Kidney (tissue), 14 donors: ENCODE measurements around the gene DBNL. TPM values are rescaled to one million over a fixed set of nuclear protein-coding genes. Genes with fewer than 3 reads are reported as not detected.

Source experiments
- DNase-seq, 5 donors: peaks; one replicate each; pipeline ENCODE4 v3.0.0-alpha.2; 2013 to 2020
- FAIRE-seq: peaks from 2 replicates; lab custom pipeline; 2012; peaks lifted over from hg19 to GRCh38; lab: Jason Lieb, UNC
- H3K27ac ChIP-seq, 2 donors: one replicate each; pipeline ENCODE4 v1.7.0; 2013; ENCODE audit warnings: low read depth in 2 of 2, low read length in 2 of 2, inconsistent platforms in 1 of 2
- H3K27me3 ChIP-seq: one replicate; pipeline ENCODE4 v1.7.1; 2013; ENCODE audit warnings: low read length, inconsistent platforms; ENCODE audit not compliant: control insufficient read depth, insufficient read depth
- H3K36me3 ChIP-seq, 3 donors: one replicate each; pipeline versions ENCODE4 v1.7.0 to v1.7.1; 2013; ENCODE audit warnings: low read length in 3 of 3, control low read depth in 1 of 3, inconsistent platforms in 1 of 3; ENCODE audit not compliant: insufficient read depth in 3 of 3, control insufficient read depth in 2 of 3
- H3K4me1 ChIP-seq, 3 donors: one replicate each; pipeline versions ENCODE4 v1.7.0 to v1.7.1; 2013; ENCODE audit warnings: low read length in 3 of 3, inconsistent platforms in 1 of 3, low read depth in 1 of 3; ENCODE audit not compliant: control insufficient read depth in 2 of 3, insufficient read depth in 2 of 3
- H3K4me3 ChIP-seq, 3 donors: one replicate each; pipeline versions ENCODE4 v1.7.0 to v1.8.1; 2013; ENCODE audit warnings: low read length in 3 of 3, control low read depth in 1 of 3, inconsistent platforms in 1 of 3
- H3K9ac ChIP-seq, 3 donors: one replicate each; pipeline versions ENCODE4 v1.7.0 to v1.7.1; 2013; ENCODE audit warnings: low read length in 3 of 3, control low read depth in 1 of 3, inconsistent platforms in 1 of 3
- H3K9me3 ChIP-seq, 3 donors: one replicate each; pipeline versions ENCODE4 v1.7.0 to v1.7.1; 2013; ENCODE audit warnings: low read length in 3 of 3, control low read depth in 1 of 3, inconsistent platforms in 1 of 3; ENCODE audit not compliant: control insufficient read depth in 2 of 3, insufficient read depth in 1 of 3
- intact Hi-C: fragments of 100-400 bp; cut with DNase I; formaldehyde crosslinking; loops from one replicate; pipeline ENCODE4 v1.11.1; 2022
- polyA plus RNA-seq: library from polyadenylated mRNA; stranded (reverse); fragments of 350-450 nt; fragmentation: Illumina TruSeq; extraction: RNeasy Lipid Tissue Mini Kit (QIAGEN cat#74804); gene quantifications from one replicate; pipeline ENCODE4 v1.2.3, GENCODE V29; 2014; ENCODE audit warnings: low read depth, low replicate concordance; ENCODE audit not compliant: insufficient read depth
- total RNA-seq: library from RNA; stranded (reverse); fragmentation: NEBNext Ultra II Directional; extraction: Animal tissue kit (Norgen Biotek cat#: 25700); gene quantifications from one replicate; pipeline ENCODE4 v1.2.1, GENCODE V29; 2021
- TF ChIP-seq, protein P1 (sequence below): IDR thresholded peaks from 3 replicates; pipeline ENCODE4 v1.5.1; 2012; ENCODE audit warnings: mild to moderate bottlenecking, moderate library complexity, borderline replicate concordance; ENCODE audit not compliant: insufficient read depth; ENCODE audit errors: extremely low read depth
- donor health status: control.
- donor health status: control.
- donor health status: control.
- donor health status: control.
- donor health status: control.
- donor health status: DM: yes; HTN: yes; CAD: no.
- donor health status: Normal renal cell carcinoma (clear cell type).

Gene DBNL
- total and polyA plus RNA-seq, 2 donors from 2014 or later: 85.9 to 103 TPM

DNA sequence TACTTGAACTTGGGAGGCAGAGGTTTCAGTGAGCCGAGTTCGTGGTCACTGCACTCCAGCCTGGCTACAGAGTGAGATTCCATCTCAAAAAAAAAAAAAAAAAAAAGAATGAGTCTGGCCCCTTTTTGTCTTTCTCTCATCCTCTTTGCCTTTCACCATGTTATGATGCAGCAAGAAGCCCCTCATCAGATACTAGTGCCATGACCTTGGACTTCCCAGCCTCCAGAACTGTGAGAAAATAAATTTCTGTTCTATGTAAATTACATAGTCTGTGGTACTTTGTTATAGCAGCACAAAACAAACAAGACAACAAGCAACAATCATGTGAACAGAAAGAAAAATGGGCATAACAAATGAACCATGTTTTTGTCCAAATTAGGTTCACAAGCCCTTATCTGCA lies 2.3 kb upstream of the DBNL start:
- Histone ChIP-seq H3K9ac (no peak overlapping the region), H3K4me3 (no peak overlapping the region), H3K9me3 (no peaks in the 10 kb centered on the region), H3K4me1 (peaks cover 0 to 23% (median 13%) of the 10 kb centered on the region in 3 donors), H3K27me3 (no peaks in the 10 kb centered on the region), H3K27ac (no peak overlapping the region), H3K36me3 (no peaks in the 10 kb centered on the region)
- TF ChIP-seq, protein P1, sequence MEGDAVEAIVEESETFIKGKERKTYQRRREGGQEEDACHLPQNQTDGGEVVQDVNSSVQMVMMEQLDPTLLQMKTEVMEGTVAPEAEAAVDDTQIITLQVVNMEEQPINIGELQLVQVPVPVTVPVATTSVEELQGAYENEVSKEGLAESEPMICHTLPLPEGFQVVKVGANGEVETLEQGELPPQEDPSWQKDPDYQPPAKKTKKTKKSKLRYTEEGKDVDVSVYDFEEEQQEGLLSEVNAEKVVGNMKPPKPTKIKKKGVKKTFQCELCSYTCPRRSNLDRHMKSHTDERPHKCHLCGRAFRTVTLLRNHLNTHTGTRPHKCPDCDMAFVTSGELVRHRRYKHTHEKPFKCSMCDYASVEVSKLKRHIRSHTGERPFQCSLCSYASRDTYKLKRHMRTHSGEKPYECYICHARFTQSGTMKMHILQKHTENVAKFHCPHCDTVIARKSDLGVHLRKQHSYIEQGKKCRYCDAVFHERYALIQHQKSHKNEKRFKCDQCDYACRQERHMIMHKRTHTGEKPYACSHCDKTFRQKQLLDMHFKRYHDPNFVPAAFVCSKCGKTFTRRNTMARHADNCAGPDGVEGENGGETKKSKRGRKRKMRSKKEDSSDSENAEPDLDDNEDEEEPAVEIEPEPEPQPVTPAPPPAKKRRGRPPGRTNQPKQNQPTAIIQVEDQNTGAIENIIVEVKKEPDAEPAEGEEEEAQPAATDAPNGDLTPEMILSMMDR: no peak
- FAIRE-seq: no peak
- DNase-seq: no peak
- intact Hi-C loops: no loop called here

DNA sequence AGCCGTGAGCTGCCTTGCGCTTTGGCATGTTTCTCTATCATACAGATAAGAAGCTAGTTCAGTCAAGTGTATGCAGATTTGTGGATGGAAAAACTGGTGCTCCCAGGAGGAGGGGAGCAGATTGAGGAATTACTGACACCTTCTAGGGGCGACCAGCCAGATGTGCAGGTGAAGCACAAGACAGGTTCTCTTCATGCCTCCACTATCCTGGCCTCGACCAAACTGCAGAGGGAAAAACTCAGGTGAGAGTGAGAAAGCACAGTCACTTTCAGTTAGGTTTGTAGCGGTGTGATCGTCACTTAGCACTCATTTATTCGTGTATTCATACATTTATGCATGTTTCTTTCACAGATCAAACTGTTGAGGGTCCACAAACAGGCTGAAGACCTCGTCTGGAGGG lies 600 bp upstream of the DBNL start:
- TF ChIP-seq, protein P1: no peak
- FAIRE-seq: no peak
- DNase-seq: peak in 1 of 5 donors; percentile 43

DNA sequence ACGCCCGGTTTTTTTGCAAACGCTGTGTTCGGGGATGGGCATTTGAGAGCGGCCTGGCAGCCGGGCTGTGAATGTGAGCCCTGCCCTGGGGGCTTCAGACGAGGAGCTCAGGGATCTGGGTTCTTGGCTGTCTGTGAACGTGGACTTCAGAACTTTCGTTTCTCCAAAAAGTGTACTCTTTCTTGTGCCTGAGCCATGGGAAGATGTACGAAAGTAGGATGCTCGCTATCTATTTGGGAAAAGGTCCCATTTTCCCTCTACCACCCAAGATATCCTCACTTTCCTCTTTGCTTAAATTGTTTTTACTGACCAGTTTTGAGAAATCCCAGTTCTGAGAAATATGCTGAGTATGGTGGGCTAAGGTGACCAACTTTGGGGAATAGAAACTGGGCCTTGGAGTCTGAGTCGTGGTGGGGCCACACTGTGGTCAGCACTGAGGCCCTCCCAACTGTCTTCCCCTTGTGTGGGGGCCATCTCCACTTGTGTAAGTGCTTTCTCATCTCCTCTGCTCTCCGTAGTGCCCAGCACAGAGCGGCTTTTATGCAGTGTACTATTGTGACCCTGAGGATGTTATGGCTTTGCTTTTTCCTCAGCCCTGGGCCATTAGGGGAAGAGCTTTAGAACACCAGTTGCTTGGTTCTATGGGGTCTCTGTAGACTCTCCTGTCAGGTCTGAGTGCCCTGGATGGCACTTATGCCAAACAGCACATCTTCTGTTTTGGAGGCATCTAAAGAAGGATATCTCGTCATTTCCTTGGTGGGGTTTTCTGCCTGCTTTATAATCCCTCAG lies 918 bp downstream of the DBNL start:
- no peak for FAIRE-seq
- DNase-seq: no peak
- H3K4me3 ChIP-seq: peak overlapping the region; percentile 55 to 97 (median 90)
- TF ChIP-seq, protein P1: no peak
- H3K9me3 ChIP-seq: no peaks in the 10 kb centered on the region
- H3K27ac ChIP-seq: peak overlapping the region in 1 of 2 donors; percentile 91
- no peaks in the 10 kb centered on the region for H3K27me3 ChIP-seq
- intact Hi-C loops: no loop called here
- peaks cover 0 to 12% (median 9%) of the 10 kb centered on the region in 3 donors for H3K36me3 ChIP-seq
- peak overlapping the region in 2 of 3 donors; percentile 60 to 90 for H3K9ac ChIP-seq
- H3K4me1 ChIP-seq: peaks cover 0 to 26% (median 13%) of the 10 kb centered on the region in 3 donors

More for the DNA sequence above, 600 bp upstream of the DBNL start:
- H3K4me1 ChIP-seq: peaks cover 0 to 23% (median 13%) of the 10 kb centered on the region in 3 donors
- no peaks in the 10 kb centered on the region for H3K27me3 ChIP-seq
- peak overlapping the region; percentile 51 to 95 (median 90) for H3K9ac ChIP-seq
- peak overlapping the region; percentile 55 to 97 (median 90) for H3K4me3 ChIP-seq
- H3K27ac ChIP-seq: peak overlapping the region; percentile 83 to 91
- H3K9me3 ChIP-seq: no peaks in the 10 kb centered on the region
- no peaks in the 10 kb centered on the region for H3K36me3 ChIP-seq
- intact Hi-C loops: no loop called here
